ENCODE results near the gene BCAS3.
"Not testable (repeated sequence)": the region's sequence is repeated elsewhere in the genome, so short reads cannot be mapped to it uniquely, and the experiment has no call there.

The BCAS3 gene

GRCh38 chr17:60891149-60891548 is 213.5 kb downstream of the BCAS3 start:
- no peak for FAIRE-seq

DNA sequence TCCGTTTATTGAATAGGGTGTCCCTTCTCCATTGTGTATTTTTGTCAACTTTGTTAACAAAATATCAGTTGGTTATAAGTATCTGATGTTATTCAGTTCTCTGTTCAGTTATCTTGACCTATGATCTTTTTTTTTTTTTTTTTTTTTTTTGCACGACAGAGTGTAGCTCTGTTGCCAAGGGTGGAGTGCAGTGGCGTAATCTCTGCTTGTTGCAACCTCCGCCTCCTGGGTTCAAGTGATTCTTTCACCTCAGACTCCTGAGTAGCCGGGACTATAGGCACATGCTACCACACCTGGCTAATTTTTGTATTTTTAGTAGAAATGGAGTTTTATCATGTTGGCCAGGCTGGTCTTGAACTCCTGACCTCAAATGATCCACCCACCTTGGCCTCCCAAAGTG is 215.8 kb downstream of the BCAS3 start:
- no peak for FAIRE-seq

DNA sequence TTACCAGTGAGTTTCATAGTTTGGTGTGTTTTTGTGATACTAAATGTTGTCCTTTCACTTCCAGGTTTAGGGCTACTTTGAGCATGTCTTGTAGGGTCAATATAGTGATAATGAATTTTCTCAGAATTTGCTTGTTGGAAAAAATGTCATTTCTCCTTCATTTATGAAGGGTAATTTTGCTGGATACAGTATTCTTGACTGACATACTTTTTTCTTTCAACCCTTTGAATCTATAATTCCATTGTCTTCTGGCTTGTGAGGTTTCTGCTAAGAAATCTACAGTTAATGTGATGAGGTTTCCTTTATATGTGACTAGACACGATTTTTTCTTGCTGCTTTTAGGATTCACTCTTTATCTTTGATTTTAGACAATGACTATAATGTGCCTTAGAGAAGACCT is 219.3 kb downstream of the BCAS3 start:
- FAIRE-seq, result no peak

GRCh38 chr17:60899115-60899514 is 221.5 kb downstream of the BCAS3 start:
- no peak for FAIRE-seq

DNA sequence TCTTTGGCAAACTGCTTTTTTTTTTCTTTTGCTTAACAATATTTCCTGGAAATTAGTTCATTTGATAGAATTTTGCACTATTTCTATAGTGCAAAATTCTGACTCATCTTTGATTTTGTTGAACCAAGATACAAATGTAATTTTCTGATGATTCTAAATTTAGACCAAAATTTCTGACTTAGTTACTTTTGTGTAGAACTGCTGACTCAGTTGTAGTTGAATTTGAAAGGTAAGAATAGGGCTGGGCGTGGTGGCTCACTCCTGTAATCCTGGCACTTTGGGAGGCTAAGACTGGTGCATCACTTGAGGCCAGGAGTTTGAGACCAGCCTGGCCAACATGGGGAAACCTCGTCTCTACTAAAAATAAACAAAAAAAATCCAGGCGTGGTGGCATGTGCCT is 223.0 kb downstream of the BCAS3 start:
- FAIRE-seq, result no peak

- no peak for FAIRE-seq
Observed at GRCh38 chr17:60901242-60901641, 223.6 kb downstream of the BCAS3 start.

GRCh38 chr17:60901806-60902205 is 224.2 kb downstream of the BCAS3 start:
- FAIRE-seq, result peak; percentile 28

DNA sequence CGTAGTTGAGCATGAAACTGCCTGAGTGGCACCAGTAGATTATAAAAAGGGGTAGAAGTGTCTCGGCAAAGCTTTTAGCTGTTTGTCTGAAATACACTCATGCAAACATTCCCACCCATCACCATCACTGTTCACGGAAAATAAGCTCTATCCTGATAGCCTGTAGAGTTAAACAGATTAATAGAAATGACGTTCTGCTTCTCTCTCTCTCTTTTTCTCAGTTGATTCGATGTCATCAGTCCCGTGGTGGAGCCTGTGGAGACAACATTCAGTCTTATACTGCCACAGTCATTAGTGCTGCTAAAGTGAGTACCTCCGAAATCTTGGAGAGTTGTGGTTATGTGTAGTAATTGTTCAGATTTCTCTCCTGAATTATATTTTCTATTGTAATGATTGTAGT is 224.7 kb downstream of the BCAS3 start:
- no peak for FAIRE-seq

DNA sequence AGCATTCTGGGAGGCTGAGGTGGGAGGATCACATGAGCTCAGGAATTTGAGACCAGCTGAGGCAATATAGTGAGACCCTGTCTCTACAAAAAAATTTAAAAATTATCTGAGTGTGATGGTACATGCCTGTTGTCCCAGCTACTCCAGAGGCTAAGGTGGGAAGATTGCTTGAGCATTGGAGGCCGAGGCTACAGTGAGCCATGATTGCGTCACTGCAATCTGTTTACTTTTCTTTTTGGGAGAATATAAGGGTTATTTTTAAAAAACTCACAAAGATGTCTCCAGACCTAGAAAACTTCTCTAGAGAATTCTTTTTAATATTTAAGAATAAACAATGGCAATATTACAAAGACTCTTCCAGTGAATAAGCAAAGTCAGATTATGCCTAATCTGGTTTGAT is 226.9 kb downstream of the BCAS3 start:
- FAIRE-seq, result no peak

DNA sequence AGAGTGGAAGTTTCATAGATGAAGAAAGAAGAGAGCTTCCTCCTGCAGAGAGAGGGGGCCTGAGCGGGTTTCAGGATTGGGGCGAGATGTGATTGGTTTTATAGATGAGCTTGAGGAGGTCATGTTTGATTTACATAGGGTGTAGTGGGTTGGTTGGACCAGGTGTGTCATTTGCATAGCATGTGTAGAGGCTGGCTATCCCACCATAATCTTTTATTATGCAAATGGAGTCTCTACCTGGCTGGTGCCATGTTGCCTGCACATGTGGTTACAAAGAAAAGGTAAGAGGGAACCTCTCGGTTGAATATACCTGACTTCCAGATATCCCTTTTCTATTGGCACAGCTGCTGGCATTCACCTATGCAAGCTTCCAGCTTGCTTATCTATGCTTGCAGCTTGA is 228.1 kb downstream of the BCAS3 start:
- FAIRE-seq, result no peak

DNA sequence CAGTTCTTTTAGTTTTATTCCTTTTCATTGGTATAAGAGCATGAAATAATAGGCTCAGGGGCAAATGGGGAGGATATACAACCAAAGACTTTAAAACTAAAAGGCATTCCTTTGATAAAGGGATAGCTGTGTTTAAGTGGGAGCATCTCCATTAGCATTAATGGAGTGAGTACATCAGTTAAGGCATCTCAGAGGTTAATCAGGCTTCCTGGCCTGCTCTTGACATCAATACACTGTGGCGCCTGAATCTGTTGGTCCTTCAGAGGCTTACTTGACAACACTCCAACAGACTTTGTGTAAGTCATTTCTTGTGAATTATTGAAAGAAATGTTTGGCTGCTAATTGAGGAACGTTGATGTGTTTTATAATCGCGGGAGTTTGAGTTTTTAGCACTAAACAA is 230.7 kb downstream of the BCAS3 start:
- no peak for FAIRE-seq

- no peak for FAIRE-seq
Observed at GRCh38 chr17:60909405-60909804, 231.8 kb downstream of the BCAS3 start.

DNA sequence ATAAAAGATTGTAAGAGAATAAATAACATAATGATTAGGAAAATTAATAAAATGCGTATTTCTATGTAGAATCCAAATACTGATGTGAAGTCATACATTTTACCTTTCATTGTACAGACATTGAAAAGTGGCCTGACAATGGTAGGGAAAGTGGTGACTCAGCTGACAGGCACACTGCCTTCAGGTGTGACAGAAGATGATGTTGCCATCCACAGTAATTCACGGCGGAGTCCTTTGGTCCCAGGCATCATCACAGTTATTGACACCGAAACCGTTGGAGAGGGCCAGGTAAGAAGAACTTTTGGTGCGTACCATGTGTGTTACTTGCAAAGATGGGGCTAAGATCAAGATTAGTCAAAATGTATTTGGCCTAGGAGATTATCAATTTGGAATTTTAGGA is 232.8 kb downstream of the BCAS3 start:
- FAIRE-seq, result no peak

- no peak for FAIRE-seq
Observed at GRCh38 chr17:60914078-60914477, 236.4 kb downstream of the BCAS3 start.

- no peak for FAIRE-seq
Observed at GRCh38 chr17:60916043-60916442, 238.4 kb downstream of the BCAS3 start.

DNA sequence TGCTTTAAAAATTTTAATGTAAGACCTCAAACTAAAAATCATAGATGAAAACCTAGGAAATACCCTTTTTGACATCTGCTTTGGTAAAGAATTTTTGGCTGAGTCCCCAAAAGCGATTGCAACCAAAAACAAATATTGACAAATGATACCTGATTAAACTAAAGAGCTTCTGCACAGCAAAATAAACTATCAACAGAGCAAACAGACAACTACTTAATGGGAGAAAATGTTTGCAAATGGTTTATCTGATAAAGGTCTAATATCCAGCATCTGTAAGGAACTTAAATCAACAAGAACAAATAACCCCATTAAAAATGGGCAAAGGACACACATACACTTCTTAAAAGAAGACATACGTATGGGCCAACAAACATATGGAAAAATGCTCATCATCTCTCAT is 242.5 kb downstream of the BCAS3 start:
- no peak for FAIRE-seq

GRCh38 chr17:60923000-60923399 is 245.3 kb downstream of the BCAS3 start:
- FAIRE-seq, result no peak

DNA sequence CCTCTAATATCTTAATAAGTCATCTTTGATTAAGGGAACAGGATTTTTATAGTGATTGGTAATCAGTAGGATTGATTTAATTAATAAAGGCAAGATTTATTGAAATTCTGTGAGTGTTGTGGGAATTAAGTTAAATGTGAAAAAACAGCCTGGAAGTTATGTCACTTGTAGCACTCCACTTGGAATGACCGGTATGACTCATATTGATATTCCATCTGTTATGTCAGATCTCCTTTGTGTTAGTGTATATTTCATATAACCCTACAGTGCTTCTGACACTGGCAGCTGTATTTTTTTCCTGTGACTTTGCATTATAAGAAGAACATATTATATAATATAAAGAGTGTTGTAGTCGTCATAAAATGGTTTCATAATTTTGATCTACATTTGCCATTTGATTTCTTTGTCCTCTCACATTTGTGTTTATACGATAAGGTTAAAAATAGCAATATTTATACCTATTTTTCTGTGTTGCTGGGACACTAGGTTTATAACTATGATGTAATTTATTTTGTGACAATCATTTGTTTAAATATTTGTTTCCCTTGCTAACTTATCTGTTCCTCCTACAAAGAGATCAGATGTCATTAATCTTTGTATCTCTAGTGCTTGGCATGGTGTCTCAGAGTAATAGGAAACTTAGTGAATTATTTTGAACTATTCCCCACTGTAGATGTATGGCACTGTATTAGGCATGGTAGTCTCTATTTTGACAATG is 249.0 kb downstream of the BCAS3 start:
- FAIRE-seq, result peak; percentile 14

DNA sequence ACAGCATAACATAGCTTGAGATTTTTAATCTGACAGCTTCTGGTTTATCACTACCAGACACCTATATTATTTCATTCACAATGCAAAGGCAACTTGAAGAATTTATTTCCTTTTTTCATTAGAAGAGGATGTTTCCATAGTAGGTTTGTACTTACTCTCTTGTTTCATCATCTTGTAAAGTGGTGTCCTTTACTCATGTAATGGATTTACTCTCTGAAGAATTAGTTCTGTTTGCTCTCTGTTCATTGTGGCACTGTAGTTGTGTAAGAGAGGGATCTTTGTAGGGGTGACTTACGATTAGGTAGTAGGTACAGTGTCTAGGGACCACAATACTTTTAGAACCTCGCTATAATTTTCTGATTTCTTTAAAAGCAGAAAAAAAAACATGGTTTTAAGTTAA is 256.1 kb downstream of the BCAS3 start:
- no peak for FAIRE-seq

DNA sequence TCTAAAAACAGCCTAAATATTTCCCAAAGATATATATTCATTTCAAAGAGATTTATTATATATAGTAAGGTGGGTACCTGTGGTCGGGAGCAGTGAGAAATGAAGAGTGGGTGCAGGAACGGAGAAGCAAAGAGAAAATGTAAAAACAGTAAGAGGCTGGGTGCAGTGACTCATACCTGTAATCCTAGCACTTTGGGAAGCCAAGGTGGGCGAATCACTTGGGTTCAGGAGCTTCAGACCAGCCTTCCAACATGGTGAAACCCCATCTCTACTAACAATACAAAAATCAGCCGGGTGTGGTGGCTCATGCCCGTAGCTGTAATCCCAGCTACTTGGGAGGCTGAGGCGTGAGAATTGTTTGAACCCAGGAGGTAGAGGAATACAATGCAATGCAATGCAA is 257.1 kb downstream of the BCAS3 start:
- FAIRE-seq, result no peak

DNA sequence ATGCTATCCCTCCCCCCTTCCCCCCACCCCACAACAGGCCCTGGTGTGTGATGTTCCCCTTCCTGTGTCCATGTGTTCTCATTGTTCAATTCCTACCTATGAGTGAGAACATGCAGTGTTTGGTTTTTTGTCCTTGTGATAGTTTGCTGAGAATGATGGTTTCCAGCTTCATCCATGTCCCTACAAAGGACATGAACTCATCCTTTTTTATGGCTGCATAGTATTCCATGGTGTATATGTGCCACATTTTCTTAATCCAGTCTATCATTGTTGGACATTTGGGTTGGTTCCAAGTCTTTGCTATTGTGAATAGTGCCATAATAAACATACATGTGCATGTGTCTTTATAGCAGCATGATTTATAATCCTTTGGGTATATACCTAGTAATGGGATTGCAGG is 258.3 kb downstream of the BCAS3 start:
- FAIRE-seq, result not testable (repeated sequence)

DNA sequence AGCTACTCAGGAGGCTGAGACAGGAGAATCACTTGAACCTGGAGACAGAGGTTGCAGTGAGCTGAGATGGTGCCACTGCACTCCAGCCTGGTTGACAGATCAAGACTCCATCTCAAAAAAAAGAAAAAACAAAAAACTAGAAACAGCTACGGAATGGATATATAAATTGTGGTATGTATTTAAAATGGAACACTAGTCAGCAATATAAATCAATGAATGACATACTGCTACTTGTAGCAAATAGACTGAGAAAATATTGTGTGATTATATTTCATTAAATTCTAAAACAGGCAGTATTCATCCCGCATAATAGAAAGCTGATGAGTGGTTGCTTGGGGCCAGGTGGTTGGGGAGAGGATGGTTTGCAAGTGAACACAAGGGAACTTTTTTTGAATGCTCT is 261.7 kb downstream of the BCAS3 start:
- FAIRE-seq, result no peak

DNA sequence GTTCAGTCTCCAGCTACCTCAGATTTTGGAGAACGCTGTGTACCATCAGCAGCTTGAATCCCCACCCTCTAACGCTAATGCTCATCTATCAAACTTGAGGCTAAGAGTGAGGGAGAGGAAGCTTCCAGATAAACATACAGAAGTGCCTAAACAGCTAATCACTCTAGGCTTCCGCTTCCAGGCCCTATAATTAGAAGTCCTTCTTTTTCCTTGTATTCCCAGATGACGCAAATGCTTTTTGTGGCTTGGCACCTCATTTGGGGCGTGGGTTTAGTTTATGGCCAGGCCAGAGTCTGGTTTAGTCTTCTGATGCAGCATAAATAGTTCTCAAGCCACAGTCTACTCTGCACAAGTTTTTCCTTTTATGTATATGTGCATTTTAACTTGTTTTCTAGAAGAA is 263.4 kb downstream of the BCAS3 start:
- FAIRE-seq, result peak; percentile 31

GRCh38 chr17:60941571-60941970 is 263.9 kb downstream of the BCAS3 start:
- FAIRE-seq, result no peak

- FAIRE-seq, result no peak
Observed at GRCh38 chr17:60944751-60945150, 267.1 kb downstream of the BCAS3 start.

Measured in colon (tissue), 2 donors.